Activated CD4-positive, CD25-positive, alpha-beta regulatory T cell treated with anti-CD3 and anti-CD28 coated beads, Interleukin-2, amount 50 U/mL, for 16 hours (primary cell): ENCODE data around the gene SESN2.

Experiments used
- DNase-seq: peaks from one replicate; pipeline ENCODE4 v3.0.0-alpha.2; 2020; ENCODE audit warnings: low read depth, low spot score

The SESN2 gene

DNA sequence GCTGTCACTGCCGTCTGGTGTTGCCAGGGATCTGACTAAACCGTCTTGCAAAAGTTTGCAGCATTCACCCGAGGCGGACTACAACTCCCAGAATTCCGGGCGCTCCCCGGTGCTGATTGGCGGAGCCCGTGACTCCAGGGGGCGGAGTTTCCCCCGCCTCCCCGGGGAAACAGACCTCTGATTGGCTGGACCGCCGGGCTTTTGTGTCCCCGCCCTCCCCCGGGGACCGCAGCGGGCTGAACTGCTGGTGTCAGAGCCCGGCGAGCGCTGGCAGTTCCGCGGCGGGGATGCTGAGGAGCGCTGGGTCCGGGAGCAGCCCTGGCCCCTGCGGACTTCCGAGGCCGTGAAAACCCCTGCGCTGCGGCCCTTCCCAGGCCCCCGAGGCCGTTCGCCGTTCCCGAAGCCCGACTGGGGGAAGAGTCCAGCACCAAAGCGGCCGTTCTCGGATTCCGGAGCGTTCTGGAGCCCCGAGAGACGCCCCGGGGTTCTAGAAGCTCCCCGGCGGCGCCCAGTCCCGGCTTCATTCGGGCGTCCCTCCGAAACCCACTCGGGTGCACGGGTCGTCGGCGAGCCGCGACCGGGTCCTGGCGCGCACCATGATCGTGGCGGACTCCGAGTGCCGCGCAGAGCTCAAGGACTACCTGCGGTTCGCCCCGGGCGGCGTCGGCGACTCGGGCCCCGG lies at the start of gene SESN2:
SESN2 (plus strand) TSS at position 267 of the 682 bp plus-strand sequence; CDS start at position 597, 330 bp downstream.
- peak; percentile 99 for DNase-seq

GRCh38 chr1:28209700-28210099 lies 49.6 kb upstream of the SESN2 start:
- DNase-seq, result no peak

- no peak for DNase-seq
Observed at GRCh38 chr1:28213315-28213714, 46.0 kb upstream of the SESN2 start.

DNA sequence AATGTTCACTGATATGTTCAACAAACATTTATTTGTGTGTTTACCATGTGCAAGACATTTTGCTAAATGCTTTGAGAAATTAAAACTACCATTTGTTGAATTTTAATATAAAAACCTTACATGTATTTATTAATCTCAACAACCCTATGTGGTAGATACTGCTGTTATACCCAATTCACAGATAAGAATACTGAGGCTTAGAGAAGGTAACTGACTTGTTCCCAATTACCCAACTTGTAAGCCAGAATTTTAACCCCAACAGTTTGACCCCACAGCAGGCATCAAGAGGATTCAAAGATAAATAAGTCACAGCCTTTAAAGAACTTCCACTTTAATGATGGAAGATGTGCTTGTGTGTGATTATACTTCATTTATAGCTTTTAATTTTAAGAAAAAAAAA lies 30.2 kb upstream of the SESN2 start:
- DNase-seq, result no peak

DNA sequence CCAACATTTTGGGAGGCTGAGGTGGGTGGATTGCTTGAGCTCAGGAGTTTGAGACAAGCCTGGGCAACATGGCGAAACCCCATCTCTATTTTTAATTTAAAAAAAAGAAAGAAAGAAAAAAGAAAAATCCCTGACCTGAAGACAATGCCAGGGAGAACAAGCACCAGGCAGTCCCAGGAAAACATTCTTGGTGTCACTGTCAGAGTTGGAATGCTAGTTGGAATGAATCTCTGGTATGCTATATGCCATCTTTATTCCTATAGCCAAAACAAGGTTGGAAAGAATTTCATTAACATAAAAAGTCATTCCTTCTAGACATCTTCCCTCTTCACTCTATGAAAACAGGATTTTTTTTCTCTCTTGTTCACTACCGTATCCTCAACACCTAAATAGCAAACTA lies 29.3 kb upstream of the SESN2 start:
- no peak for DNase-seq

DNA sequence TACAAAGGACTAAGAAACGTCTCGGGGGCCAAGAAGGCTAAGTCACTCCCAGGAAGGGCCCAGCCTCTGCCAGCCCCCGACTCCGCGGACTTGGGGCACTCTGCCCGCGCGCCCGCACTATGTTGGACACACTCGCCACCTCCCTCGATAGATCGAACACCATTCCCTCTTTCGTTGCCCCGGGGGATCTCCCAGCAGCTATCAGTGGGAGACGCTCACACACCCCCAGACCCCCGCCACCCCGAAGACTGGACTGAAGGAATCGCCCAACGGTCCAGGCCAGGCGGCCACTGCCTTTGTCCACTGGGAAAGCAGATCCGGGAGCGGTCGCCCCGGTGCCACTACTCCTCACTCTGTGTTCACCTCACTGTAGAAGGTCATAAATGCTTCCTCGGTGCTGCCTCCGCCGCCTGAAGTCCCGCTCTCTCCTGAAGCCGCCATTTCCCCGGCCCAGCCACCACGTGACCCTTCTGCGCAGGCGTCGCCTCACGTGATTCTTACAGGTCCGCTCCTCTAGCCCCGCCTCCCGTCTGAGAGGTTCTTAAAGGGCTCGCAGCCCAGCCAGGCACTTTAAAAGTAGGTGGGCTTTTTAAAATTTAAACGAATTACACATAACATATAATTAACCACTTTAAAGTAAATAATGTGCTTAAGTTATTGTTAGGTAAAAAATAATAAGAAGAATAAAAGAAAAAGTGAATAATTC lies 26.6 kb upstream of the SESN2 start, which contains the start of gene DNAJC8:
DNAJC8 (minus strand) TSS at position 472 of the 706 bp plus-strand sequence; CDS start at position 441, 31 bp downstream.
- peak; percentile 95 for DNase-seq

- no peak for DNase-seq
Observed at GRCh38 chr1:28233264-28233606, 26.1 kb upstream of the SESN2 start.

DNA sequence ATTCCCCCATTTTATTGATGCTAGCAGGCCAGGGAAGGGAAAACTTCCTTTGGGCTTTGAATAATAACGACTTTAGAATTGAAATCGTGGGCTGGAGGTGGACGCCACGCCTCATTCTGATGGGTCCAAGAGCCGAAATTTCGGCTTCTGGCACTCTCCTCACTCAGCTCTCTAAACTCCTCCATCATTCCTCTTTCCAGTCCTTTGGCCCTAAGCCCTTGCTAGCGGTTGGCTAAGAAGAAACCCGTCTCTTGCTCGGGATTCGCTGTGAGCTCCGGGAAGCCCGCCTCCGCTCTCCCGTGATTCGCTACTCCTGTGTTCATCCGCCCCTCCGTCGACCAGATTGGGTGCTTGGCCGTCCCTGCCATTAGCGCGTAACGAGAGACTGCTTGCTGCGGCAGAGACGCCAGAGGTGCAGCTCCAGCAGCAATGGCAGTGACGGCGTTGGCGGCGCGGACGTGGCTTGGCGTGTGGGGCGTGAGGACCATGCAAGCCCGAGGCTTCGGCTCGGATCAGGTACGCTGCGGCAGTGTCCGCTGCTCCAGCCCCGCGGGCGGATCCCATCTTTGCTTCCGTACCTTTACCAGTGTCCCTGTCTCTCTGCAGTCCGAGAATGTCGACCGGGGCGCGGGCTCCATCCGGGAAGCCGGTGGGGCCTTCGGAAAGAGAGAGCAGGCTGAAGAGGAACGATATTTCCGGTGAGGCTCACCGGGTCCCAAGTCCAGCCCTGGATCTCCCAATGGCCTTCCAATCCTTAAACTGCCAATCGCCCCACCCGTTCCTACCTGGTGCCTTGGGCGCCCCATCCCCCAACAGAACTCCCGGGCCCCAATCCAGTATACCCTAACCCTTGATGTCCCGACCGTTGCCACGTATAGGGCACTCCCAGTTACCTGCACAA lies 23.3 kb upstream of the SESN2 start, which contains the start of gene ATP5IF1:
ATP5IF1 (plus strand) TSS at position 370 of the 901 bp plus-strand sequence; CDS start at position 430, 60 bp downstream.
- peak; percentile 92 for DNase-seq

- DNase-seq, result no peak
Observed at GRCh38 chr1:28236656-28237322, 22.5 kb upstream of the SESN2 start.

GRCh38 chr1:28239004-28239403 lies 20.3 kb upstream of the SESN2 start:
- DNase-seq, result no peak

GRCh38 chr1:28240024-28240423 lies 19.3 kb upstream of the SESN2 start:
- DNase-seq, result no peak

DNA sequence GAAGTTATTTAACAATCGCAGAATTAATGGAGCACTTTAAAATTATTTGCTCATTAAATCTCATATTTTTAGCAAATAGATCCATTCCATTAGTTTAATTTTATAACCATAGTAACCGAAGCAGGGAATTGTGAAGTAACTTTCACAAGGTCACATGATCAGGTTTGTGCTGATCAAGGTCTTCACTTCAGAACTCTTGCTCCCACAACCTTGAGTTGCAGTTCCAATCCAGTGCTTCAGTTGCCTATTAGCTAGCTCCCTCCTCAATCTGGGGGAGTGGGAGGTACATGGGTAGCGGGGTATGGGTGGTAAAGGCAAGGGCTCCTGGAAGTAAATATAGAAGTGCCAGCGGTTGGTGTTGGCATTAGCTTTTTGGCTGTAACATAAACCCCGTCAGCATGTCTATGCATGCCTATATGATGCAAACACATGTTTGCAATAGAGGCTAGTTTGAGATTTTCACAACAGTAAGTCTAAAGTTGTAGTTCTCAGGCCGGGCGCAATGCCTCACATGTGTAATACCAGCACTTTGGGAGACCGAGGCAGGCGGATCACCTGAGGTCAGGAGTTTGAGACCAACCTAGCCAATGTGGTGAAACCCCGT lies 17.6 kb upstream of the SESN2 start:
- DNase-seq, result no peak

DNA sequence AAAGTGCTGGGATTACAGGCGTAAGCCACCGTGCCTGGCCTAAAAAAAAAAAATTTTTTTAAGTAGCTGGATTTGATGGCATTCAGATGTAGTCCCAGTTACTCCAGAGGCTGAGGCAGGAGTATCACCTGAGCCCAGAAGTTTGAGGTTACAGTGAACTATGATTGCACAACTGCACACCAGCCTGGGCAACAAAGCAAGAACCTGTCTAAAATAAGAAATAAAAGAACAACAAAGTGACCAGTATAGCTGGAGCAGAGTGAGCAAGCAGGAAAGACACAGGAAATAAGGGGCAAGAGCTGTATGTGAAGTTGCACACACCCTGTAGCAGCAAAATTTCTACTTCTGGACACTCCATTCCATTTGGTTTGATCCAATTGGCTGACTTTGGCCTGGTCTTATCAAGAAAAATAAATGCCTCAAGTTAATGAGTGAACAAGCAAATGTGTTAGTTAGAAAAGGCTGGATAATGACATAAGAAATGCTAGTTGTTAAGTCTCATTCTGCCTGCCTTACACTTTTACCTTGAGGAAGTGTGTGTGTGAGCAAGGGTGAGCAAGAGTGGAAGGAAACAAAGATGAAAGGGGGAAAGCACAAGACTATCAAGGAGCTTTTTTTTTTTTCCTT lies 15.5 kb upstream of the SESN2 start:
- no peak for DNase-seq

DNA sequence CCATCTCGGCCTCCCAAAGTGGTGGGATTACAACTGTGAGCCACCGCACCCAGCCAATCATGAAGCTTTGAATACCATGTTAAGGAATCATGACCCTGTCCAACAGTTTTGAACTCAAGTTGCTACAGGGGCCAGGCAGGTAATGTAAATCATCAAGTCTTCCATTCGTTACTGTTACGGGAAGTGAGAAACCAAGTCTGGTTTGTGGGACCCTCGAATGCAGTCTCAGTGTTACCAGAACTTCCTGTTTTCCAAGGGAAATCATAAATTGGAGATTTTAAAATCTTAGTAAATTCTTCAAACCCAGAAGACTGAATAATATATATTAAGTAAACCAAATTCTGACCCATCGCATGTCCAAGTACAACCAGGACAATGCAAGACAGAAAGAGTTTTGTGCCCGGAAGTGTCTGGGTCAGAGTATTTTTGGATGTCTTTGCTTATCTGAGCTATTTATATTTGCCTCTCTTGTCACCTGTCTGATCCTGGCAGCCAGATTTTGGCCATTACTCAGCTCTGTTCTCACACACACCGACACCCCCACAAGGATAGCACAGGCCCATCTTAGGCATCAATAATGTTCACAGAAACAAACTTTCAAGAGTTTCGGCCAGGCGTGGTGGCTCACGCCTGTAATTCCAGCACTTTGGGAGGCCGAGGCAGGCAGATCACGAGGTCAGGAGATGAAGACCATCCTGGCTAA lies 14.6 kb upstream of the SESN2 start:
- DNase-seq, result no peak

DNA sequence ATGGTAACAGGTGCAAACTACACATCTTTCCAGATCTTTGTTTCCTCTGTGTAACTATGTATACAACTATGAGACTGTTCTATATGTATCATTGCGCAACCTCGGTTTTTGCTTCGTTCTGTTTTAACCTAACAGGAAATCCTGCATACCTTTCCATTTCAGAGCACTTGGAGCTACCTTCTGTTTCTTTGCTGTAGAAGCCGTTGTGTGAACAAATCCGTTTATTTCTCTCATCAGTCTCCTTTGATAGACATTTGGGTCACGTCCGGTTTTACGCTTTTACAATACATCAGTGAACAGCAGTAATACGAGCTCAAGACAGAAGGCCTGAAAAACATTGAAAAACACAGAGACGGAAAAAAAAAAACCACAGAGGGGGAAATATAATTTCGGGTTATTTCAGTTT lies 12.9 kb upstream of the SESN2 start:
- peak; percentile 21 for DNase-seq

GRCh38 chr1:28247612-28248272 lies 11.6 kb upstream of the SESN2 start:
- no peak for DNase-seq

DNA sequence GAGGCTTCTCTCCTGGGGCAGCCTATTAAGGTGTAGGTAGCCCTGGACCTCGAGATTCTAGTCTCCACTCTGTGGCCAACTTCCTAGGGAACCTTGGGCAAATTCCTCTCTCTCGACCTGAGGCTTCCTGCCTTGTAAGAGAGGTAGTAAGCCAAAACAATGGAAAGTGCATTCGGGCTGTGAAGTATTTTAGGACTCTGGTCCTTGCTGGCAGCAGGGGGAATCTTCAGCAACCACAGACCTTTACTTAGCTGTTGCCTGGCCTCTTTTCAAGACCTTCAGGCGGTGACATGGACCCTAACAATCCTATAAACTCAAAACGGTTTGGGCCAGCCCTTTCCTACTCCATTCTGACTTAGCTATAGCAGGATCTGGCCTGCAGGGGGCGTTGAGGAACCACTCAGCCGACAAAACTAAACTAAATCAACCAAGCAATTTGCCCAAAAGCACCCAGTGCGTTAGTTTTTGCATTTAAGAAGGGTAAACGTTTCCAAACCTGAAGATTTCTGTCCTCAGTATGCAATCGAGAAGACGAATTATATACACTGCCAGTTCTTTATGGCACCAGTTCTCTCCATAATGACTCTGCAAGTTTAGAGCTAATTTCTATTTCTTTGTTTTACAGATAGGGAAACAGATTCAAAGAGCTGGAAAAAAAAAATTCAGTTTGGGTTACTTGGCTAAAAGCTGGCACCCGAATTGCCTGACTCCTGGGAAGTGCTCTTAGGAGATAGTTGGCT lies 10.9 kb upstream of the SESN2 start:
- peak; percentile 73 for DNase-seq

- no peak for DNase-seq
Observed at GRCh38 chr1:28249013-28249865, 10.1 kb upstream of the SESN2 start.
